ENCODE measurements around the gene TRIM28. TPM values are rescaled to one million over a fixed set of nuclear protein-coding genes. Genes with fewer than 3 reads are reported as not detected.

Gene TRIM28
- total RNA-seq, 2 donors from 2014 or later = 205 to 412 TPM

DNA sequence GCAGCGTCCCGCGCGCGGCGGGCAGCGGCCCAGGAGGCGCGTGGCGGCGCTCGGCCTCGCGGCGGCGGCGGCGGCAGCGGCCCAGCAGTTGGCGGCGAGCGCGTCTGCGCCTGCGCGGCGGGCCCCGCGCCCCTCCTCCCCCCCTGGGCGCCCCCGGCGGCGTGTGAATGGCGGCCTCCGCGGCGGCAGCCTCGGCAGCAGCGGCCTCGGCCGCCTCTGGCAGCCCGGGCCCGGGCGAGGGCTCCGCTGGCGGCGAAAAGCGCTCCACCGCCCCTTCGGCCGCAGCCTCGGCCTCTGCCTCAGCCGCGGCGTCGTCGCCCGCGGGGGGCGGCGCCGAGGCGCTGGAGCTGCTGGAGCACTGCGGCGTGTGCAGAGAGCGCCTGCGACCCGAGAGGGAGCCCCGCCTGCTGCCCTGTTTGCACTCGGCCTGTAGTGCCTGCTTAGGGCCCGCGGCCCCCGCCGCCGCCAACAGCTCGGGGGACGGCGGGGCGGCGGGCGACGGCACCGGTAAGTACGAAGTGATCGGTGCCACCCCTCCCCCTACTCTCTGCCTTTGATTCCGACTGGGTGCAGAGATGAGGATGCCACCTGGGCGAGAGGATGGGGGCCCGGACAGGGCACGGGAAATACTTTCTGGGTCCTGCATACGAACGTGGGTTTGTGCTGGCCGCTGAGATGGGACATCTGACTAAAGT lies 874 bp downstream of the TRIM28 start:
- TF ChIP-seq, protein P1, sequence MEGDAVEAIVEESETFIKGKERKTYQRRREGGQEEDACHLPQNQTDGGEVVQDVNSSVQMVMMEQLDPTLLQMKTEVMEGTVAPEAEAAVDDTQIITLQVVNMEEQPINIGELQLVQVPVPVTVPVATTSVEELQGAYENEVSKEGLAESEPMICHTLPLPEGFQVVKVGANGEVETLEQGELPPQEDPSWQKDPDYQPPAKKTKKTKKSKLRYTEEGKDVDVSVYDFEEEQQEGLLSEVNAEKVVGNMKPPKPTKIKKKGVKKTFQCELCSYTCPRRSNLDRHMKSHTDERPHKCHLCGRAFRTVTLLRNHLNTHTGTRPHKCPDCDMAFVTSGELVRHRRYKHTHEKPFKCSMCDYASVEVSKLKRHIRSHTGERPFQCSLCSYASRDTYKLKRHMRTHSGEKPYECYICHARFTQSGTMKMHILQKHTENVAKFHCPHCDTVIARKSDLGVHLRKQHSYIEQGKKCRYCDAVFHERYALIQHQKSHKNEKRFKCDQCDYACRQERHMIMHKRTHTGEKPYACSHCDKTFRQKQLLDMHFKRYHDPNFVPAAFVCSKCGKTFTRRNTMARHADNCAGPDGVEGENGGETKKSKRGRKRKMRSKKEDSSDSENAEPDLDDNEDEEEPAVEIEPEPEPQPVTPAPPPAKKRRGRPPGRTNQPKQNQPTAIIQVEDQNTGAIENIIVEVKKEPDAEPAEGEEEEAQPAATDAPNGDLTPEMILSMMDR (IDR thresholded peaks at IDR 0.05) = no peak
- Histone ChIP-seq H3K36me3 (peaks cover 22% of the 10 kb centered on the region), H3K4me1 (peaks cover 13% of the 10 kb centered on the region), H3K4me3 (peak overlapping the region; percentile 90), H3K27ac (peak overlapping the region; percentile 88), H3K27me3 (no peaks in the 10 kb centered on the region), H3K9me3 (no peaks in the 10 kb centered on the region), H3K9ac (ENCODE audit: low read depth in 2 of 2, low read length in 2 of 2) (peak overlapping the region; percentile 75 to 92)
- DNase-seq = peak; percentile 58
- intact Hi-C loops (cut with DNase I) = no loop called here

DNA sequence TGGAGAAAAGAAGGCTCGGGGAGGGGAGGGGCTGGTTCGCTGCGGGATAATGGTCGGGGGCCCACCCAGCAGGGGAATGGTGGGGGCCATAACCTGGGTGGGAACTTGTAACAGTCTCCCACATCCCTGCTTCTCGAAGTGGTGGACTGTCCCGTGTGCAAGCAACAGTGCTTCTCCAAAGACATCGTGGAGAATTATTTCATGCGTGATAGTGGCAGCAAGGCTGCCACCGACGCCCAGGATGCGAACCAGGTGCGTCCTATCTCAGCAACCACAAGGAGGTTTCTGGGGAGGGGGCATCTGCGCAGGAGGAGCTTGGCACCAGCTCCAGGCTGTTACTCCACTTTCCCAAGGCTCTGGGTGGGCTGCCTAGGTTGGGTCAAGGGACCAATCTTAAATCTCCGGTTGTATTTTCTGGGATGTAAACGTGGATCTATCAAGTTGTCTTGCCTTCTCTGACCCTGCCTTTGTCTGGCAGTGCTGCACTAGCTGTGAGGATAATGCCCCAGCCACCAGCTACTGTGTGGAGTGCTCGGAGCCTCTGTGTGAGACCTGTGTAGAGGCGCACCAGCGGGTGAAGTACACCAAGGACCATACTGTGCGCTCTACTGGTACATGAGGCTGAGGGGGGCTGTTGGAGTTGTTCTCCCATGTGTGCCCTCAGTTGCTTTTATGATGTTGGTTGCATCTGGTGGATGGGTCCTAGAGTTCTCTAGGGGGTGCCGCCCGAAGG lies 1.6 kb downstream of the TRIM28 start:
- peaks cover 13% of the 10 kb centered on the region for H3K4me1 ChIP-seq
- peaks cover 27% of the 10 kb centered on the region for H3K36me3 ChIP-seq
- TF ChIP-seq, protein P1 (IDR thresholded peaks at IDR 0.05) = no peak
- H3K27ac ChIP-seq = no peak overlapping the region
- no peak for DNase-seq
- H3K9ac ChIP-seq (ENCODE audit: low read depth in 2 of 2, low read length in 2 of 2) = peak overlapping the region; percentile 75 to 92
- peak overlapping the region; percentile 90 for H3K4me3 ChIP-seq
- no peaks in the 10 kb centered on the region for H3K27me3 ChIP-seq
- no peaks in the 10 kb centered on the region for H3K9me3 ChIP-seq
- intact Hi-C loops (cut with DNase I) = no loop called here

DNA sequence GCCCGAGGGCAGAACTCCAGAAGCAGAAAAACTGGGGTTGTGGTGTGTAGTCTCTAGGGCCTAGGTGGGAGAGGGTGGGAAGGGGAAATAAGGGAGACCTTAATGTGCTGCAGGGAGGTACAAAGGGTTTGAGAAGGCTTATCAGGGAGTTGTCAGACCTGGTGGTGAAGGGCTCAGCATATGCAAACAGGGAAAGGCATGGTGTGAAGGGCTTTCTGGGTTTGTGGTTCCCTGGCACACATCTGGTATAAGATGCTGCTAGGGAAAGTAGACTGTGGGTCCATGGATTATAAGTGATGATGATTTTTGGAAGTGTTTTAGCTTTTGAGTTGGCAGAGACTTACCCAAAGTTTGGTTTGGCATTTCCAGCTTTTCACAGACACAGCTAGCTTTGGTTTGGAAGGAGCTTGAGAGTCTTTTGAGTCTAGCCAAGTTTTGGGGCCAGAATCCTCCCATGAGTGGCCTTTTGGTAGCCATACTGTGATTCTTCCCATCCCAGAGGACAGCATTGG lies 2.2 kb downstream of the TRIM28 start:
- H3K27ac ChIP-seq = no peak overlapping the region
- TF ChIP-seq, protein P1 (IDR thresholded peaks at IDR 0.05) = no peak
- no peak for DNase-seq

DNA sequence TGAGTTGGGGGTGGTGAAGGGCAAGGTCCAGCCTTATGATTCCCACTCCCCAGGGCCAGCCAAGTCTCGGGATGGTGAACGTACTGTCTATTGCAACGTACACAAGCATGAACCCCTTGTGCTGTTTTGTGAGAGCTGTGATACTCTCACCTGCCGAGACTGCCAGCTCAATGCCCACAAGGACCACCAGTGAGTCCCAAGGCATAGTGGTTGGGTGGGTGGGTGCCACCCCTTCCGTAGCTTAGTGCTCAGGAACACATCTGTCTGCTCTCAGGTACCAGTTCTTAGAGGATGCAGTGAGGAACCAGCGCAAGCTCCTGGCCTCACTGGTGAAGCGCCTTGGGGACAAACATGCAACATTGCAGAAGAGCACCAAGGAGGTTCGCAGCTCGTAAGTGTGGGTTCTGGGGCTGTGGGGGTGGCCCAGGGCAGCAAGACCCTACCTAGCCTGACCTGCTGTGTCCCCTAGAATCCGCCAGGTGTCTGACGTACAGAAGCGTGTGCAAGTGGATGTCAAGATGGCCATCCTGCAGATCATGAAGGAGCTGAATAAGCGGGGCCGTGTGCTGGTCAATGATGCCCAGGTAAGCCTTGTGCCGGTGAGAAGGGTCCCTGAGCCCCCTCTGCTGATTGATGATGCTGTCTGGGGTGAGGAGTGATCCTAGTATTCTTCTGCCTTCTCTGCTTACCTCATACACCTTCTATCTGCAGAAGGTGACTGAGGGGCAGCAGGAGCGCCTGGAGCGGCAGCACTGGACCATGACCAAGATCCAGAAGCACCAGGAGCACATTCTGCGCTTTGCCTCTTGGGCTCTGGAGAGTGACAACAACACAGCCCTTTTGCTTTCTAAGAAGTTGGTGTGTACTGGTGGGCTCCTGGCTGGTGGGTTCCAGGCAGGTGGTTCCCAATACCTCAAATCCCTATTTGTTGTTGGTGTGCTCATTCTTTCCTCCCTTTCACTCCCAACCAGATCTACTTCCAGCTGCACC lies 3.8 kb downstream of the TRIM28 start:
- TF ChIP-seq, protein P1 (IDR thresholded peaks at IDR 0.05) = no peak
- intact Hi-C loops (cut with DNase I) = no loop called here
- H3K27me3 ChIP-seq = no peaks in the 10 kb centered on the region
- peaks cover 31% of the 10 kb centered on the region for H3K36me3 ChIP-seq
- H3K4me1 ChIP-seq = peaks cover 13% of the 10 kb centered on the region
- no peaks in the 10 kb centered on the region for H3K9me3 ChIP-seq
- H3K9ac ChIP-seq (ENCODE audit: low read depth in 2 of 2, low read length in 2 of 2) = no peak overlapping the region
- H3K4me3 ChIP-seq = no peak overlapping the region
- DNase-seq = no peak
- no peak overlapping the region for H3K27ac ChIP-seq

More for the DNA sequence above, 2.2 kb downstream of the TRIM28 start:
- Histone ChIP-seq H3K36me3 (peaks cover 31% of the 10 kb centered on the region), H3K4me3 (peak overlapping the region; percentile 90), H3K27me3 (no peaks in the 10 kb centered on the region), H3K9me3 (no peaks in the 10 kb centered on the region), H3K9ac (ENCODE audit: low read depth in 2 of 2, low read length in 2 of 2) (peak overlapping the region; percentile 75 to 92), H3K4me1 (peaks cover 13% of the 10 kb centered on the region)
- intact Hi-C loops (cut with DNase I) = no loop called here

Data from colonic mucosa (tissue), 4 donors.